ENCODE results near the gene IDS. TPM values are rescaled to one million over a fixed set of nuclear protein-coding genes. Genes with fewer than 3 reads are reported as not detected.
"Not testable (repeated sequence)": the region's sequence is repeated elsewhere in the genome, so short reads cannot be mapped to it uniquely, and the experiment has no call there.

The IDS gene
- total RNA-seq, 1 donor from 2014 or later = 44.9 TPM

DNA sequence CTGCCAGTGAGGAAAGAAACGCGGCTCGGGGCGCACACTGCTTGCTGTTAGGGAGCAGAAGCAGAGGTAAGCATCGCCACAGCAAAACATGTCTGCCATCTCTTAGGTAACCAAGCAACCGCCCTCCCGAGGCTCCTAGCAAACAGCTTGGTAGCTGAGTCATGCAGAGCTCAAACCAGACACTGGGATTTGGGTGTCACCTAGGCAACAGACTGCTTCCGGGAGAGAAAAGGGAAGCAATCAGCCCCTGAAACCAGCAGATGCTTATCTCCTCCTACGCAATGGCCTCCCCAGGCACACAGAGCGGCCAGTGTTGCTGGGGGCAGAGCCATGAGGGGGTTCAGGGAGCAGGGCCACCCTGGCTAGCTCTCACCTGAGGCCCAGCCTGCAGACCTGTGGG, 1.7 kb downstream of the IDS start:
- Mint-ChIP-seq H3K4me1 (peaks cover 35% of the 10 kb centered on the region), H3K36me3 (ENCODE audit: low read depth) (peaks cover 22% of the 10 kb centered on the region), H3K27ac (peak overlapping the region; percentile 96), H3K4me3 (peak overlapping the region; percentile 88)
- intact Hi-C loops (cut with micrococcal nuclease) = loop anchor here (10.0 kb wide), 1 partner anchor 1891 kb away; the partner anchor contains the start of gene VMA21
- not testable (repeated sequence) for H3K27me3 Mint-ChIP-seq, H3K9me3 Mint-ChIP-seq
- DNase-seq = peak; percentile 90

- Mint-ChIP-seq H3K27ac (peak overlapping the region; percentile 82), H3K4me3 (peak overlapping the region; percentile 21), H3K36me3 (ENCODE audit: low read depth) (peaks cover 25% of the 10 kb centered on the region), H3K4me1 (peaks cover 35% of the 10 kb centered on the region)
- not testable (repeated sequence) for H3K9me3 Mint-ChIP-seq, H3K27me3 Mint-ChIP-seq
- peak; percentile 73 for DNase-seq
- intact Hi-C loops (cut with micrococcal nuclease) = loop anchor here (10.0 kb wide), 1 partner anchor 1892 kb away; the partner anchor contains the start of gene VMA21
Measured at GRCh38 chrX:149502923-149503322, 2.2 kb downstream of the IDS start.

GRCh38 chrX:149499766-149500165, 5.3 kb downstream of the IDS start:
- H3K36me3 Mint-ChIP-seq (ENCODE audit: low read depth) = peaks cover 37% of the 10 kb centered on the region
- H3K4me1 Mint-ChIP-seq = peaks cover 30% of the 10 kb centered on the region
- H3K4me3 Mint-ChIP-seq = no peak overlapping the region
- intact Hi-C loops (cut with micrococcal nuclease) = loop anchor here (10.0 kb wide), 1 partner anchor 1895 kb away; the partner anchor contains the start of gene VMA21
- H3K27ac Mint-ChIP-seq = peak overlapping the region; percentile 70
- no peaks in the 10 kb centered on the region for H3K27me3 Mint-ChIP-seq
- DNase-seq = no peak
- H3K9me3 Mint-ChIP-seq = no peaks in the 10 kb centered on the region

GRCh38 chrX:149498767-149499166, 6.3 kb downstream of the IDS start:
- Mint-ChIP-seq H3K27me3 (no peaks in the 10 kb centered on the region), H3K36me3 (ENCODE audit: low read depth) (peaks cover 37% of the 10 kb centered on the region), H3K27ac (no peak overlapping the region), H3K4me1 (peaks cover 23% of the 10 kb centered on the region), H3K4me3 (no peak overlapping the region), H3K9me3 (no peaks in the 10 kb centered on the region)
- no peak for DNase-seq
- intact Hi-C loops (cut with micrococcal nuclease) = no loop called here

- Mint-ChIP-seq H3K36me3 (ENCODE audit: low read depth) (peaks cover 37% of the 10 kb centered on the region), H3K4me3 (no peak overlapping the region), H3K9me3 (no peaks in the 10 kb centered on the region), H3K27ac (no peak overlapping the region), H3K27me3 (no peaks in the 10 kb centered on the region), H3K4me1 (peaks cover 21% of the 10 kb centered on the region)
- intact Hi-C loops (cut with micrococcal nuclease) = no loop called here
- DNase-seq = no peak
Measured at GRCh38 chrX:149497626-149498025, 7.5 kb downstream of the IDS start.

GRCh38 chrX:149497054-149497453, 8.1 kb downstream of the IDS start:
- intact Hi-C loops (cut with micrococcal nuclease) = no loop called here
- Mint-ChIP-seq H3K36me3 (ENCODE audit: low read depth) (peaks cover 38% of the 10 kb centered on the region), H3K27ac (no peak overlapping the region), H3K9me3 (no peaks in the 10 kb centered on the region), H3K4me1 (peaks cover 17% of the 10 kb centered on the region), H3K27me3 (no peaks in the 10 kb centered on the region), H3K4me3 (no peak overlapping the region)
- no peak for DNase-seq

DNA sequence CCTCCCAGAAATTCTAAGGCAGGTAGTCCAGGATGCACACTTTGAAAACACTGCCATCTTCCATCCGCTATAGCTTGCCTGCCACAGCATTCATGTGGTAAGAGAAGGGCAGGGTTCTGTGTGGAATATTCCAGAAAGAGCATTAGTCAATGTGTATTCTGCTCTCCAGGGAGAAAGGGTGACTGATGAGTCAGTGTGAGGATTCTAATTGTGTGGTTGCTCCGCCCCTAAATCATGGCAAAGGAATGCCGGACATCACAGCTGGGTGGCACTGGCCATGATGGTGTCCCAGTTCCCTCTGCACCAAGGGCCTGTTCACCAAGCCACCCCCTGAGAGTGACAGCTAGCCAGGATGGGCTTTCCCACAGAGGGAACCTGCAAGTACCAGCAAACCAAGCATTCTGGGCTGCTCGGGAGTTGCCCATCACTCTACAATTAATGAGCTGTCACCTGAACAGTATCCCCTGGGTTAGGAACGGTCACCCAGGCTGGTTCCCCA, 9.5 kb downstream of the IDS start:
- peaks cover 37% of the 10 kb centered on the region for H3K36me3 Mint-ChIP-seq (ENCODE audit: low read depth)
- no peak overlapping the region for H3K4me3 Mint-ChIP-seq
- no peak overlapping the region for H3K27ac Mint-ChIP-seq
- H3K9me3 Mint-ChIP-seq = no peaks in the 10 kb centered on the region
- intact Hi-C loops (cut with micrococcal nuclease) = no loop called here
- peaks cover 9% of the 10 kb centered on the region for H3K4me1 Mint-ChIP-seq
- no peaks in the 10 kb centered on the region for H3K27me3 Mint-ChIP-seq
- DNase-seq = no peak

DNA sequence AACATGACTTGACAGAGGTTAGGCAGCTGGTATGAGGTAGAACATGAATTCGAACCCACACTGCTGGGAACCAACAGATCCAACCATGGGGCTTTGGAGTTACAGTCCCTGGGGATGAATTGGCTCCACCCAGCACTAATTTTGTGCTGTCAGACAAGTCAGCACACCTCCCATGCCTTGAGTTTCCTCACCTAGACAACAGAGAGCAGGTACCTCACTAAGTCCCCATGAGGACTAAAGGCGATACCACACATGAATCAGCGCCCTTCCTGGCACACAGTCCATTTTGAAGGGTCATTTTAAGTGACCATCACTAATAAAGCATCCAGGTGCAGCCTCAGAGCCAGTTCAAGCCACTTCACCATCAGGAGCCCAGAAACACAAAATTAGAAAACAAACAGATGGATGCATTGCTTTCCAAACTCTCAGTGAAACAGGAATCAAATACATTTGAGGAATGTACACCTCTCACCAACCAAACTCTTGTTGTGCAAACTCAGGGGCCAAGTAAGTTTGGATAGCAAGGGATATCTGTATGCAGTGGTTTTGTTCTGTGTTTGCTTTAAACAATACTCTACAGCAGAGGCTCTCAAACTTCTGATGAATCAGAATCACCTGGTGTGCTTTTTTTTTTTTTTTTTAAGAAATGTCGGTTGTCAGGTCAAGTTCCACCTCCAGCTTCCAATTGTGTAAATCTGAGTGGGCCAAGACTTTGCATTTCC, 10.1 kb downstream of the IDS start:
- DNase-seq = no peak
- H3K36me3 Mint-ChIP-seq (ENCODE audit: low read depth) = peaks cover 36% of the 10 kb centered on the region
- H3K9me3 Mint-ChIP-seq = no peaks in the 10 kb centered on the region
- no peak overlapping the region for H3K27ac Mint-ChIP-seq
- peaks cover 3% of the 10 kb centered on the region for H3K4me1 Mint-ChIP-seq
- no peak overlapping the region for H3K4me3 Mint-ChIP-seq
- intact Hi-C loops (cut with micrococcal nuclease) = no loop called here
- H3K27me3 Mint-ChIP-seq = no peaks in the 10 kb centered on the region

DNA sequence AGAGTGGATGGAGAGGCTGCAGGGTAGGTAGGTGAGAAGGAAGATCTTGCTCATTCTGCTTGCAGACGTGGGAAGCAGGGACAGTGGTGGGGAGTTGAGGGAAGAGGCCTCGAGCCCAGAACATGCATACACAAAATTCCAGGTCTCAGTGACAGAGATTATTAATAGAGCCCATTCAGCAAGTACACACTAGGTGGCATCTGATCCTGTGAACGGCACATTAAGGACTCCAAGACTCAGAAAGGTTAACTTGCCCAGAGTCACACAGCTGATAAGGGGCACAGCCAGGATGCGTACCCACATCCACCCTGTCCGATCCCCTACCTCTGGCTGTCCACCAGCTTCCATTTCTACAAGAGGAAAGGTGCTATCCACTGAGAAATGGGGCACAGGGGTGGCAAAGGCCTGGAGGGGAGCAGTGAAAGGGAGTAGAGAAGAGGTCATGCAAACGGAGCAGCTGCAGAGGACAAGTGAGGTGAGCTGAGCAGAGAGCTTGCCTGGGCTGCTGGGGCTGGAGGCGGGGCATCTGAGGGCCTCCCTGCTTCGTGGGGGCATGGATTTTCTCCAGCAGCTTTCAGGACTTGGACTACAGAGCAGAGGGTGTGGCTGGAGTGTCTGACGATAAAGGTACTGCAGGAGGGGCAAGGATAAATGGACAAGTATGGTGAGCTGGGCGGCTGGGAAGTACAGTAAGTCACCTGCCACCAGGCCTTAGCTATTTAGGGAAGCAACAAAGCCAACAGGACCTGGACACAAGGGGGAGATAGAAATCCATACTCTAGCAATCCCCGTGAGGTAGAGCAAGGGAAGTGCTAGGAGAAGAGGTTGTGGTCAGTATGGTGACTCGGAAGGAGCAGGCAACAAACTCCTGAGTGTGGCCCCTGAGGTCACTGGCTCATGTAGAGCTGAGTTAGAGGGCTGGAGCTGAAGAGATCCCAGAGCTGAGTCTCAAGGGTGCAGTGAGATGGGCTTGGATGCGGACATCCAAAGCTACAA, 11.2 kb downstream of the IDS start:
- no peaks in the 10 kb centered on the region for H3K27me3 Mint-ChIP-seq
- no peak overlapping the region for H3K4me3 Mint-ChIP-seq
- no peaks in the 10 kb centered on the region for H3K4me1 Mint-ChIP-seq
- no peaks in the 10 kb centered on the region for H3K9me3 Mint-ChIP-seq
- H3K27ac Mint-ChIP-seq = no peak overlapping the region
- intact Hi-C loops (cut with micrococcal nuclease) = no loop called here
- peaks cover 33% of the 10 kb centered on the region for H3K36me3 Mint-ChIP-seq (ENCODE audit: low read depth)
- no peak for DNase-seq

- DNase-seq = no peak
- Mint-ChIP-seq H3K27ac (no peak overlapping the region), H3K4me3 (no peak overlapping the region), H3K9me3 (no peaks in the 10 kb centered on the region), H3K36me3 (ENCODE audit: low read depth) (peaks cover 33% of the 10 kb centered on the region), H3K4me1 (peaks cover 4% of the 10 kb centered on the region), H3K27me3 (no peaks in the 10 kb centered on the region)
- intact Hi-C loops (cut with micrococcal nuclease) = no loop called here
Measured at GRCh38 chrX:149491812-149492211, 13.3 kb downstream of the IDS start.

DNA sequence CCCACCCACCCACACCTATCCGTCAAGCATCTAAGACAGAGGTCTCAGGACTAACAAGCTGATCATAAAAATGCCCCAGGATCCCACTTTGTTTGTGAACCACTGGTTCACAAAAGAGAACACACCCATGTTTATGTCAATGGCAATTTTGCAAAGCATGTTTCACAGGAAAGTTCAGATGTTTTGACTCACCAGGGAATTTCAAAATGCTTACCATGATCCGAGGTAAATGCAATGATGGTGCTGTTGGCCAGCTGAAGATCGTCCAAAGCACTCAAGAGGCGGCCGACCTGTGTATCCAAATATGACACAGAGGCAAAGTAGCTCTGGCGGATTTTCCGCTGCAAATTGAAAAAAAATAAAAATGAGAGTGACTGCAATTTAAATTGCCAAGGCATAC, 15.0 kb downstream of the IDS start:
- H3K27ac Mint-ChIP-seq = no peak overlapping the region

DNA sequence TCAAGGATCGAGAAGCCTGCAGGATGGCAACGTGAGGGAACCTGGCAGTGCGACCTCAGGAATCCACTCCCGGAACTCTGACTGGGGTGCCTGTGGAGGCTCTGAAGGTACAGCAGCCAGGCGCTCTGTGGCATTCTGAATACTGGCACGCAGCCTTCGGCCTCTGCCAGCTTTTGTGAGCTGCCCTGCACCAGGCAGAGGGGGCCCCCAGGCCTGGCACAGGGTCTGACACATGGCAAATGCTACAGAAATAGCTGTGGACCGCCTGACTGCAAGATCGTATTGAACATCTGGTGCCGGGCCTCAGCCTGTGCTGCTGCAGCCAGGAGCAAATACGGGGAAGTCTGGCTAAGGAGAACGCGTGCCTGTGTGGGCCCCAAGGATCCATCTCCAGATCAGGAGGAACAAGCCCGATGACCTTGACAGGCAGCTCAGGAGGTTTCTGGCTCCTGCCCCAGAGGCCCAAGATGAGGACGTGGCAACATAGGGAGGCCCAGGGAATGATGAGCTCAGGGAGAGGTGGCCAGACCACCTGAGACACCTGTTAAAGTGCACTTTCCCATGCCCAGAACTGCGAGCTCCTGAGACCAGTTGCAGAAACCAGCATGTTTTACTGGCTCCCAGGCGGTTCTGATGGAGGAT, 16.6 kb downstream of the IDS start:
- intact Hi-C loops (cut with micrococcal nuclease); H3K4me1 Mint-ChIP-seq; DNase-seq; H3K4me3 Mint-ChIP-seq; H3K27ac Mint-ChIP-seq; H3K9me3 Mint-ChIP-seq; H3K27me3 Mint-ChIP-seq: not testable (repeated sequence)
- peaks cover 44% of the 10 kb centered on the region for H3K36me3 Mint-ChIP-seq (ENCODE audit: low read depth)

More for the DNA sequence above, 15.0 kb downstream of the IDS start:
- no peak for DNase-seq
- Mint-ChIP-seq H3K9me3 (no peaks in the 10 kb centered on the region), H3K4me3 (no peak overlapping the region), H3K4me1 (peaks cover 7% of the 10 kb centered on the region), H3K36me3 (ENCODE audit: low read depth) (peaks cover 41% of the 10 kb centered on the region), H3K27me3 (no peaks in the 10 kb centered on the region)
- intact Hi-C loops (cut with micrococcal nuclease) = no loop called here

DNA sequence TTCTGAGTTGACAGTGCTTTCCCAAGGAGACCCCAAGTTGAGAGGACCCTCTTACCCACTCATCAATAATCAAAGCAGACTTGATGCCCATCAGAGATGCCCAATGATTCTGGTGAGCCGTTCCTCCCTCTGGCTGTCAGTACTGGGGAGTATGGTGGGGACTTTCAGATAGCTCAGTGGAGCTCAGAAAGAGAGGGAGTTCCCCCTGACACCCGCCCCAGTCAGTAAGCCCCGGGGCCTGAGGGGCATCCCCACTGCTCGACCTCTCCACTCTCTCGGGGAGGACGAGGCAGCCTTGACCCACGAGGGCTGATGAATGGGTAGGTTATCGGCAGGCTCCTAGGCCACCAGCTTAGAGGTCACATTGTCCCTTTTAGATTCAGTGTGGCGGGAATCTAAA, 17.1 kb downstream of the IDS start:
- H3K27ac Mint-ChIP-seq; H3K27me3 Mint-ChIP-seq; H3K4me1 Mint-ChIP-seq; H3K4me3 Mint-ChIP-seq; H3K9me3 Mint-ChIP-seq; DNase-seq; intact Hi-C loops (cut with micrococcal nuclease): not testable (repeated sequence)
- H3K36me3 Mint-ChIP-seq (ENCODE audit: low read depth) = peaks cover 46% of the 10 kb centered on the region
